GM13976 (cell line): ENCODE data around the gene MPZL1.

Experiments used
- DNase-seq: peaks from one replicate; pipeline ENCODE4 v3.0.0; 2012; ENCODE audit warnings: low spot score
- in situ Hi-C: fragments of 300-500 bp; cut with MboI; formaldehyde crosslinking; loops from one replicate; pipeline ENCODE4 v1.12.0; 2022; ENCODE audit warnings: low sequenced_read_pairs, mixed read lengths, inconsistent platforms; ENCODE audit not compliant: unreplicated experiment
- TF ChIP-seq, protein P1 (sequence below): IDR thresholded peaks from 2 replicates; pipeline ENCODE4 v1.5.1; 2012; ENCODE audit warnings: borderline replicate concordance, mild to moderate bottlenecking; ENCODE audit not compliant: insufficient read depth; ENCODE audit errors: extremely low read depth, missing control alignments, control extremely low read depth

The MPZL1 gene

GRCh38 chr1:167752219-167752985 lies 30.6 kb downstream of the MPZL1 start:
- in situ Hi-C loops: no loop called here
- TF ChIP-seq, protein P1, sequence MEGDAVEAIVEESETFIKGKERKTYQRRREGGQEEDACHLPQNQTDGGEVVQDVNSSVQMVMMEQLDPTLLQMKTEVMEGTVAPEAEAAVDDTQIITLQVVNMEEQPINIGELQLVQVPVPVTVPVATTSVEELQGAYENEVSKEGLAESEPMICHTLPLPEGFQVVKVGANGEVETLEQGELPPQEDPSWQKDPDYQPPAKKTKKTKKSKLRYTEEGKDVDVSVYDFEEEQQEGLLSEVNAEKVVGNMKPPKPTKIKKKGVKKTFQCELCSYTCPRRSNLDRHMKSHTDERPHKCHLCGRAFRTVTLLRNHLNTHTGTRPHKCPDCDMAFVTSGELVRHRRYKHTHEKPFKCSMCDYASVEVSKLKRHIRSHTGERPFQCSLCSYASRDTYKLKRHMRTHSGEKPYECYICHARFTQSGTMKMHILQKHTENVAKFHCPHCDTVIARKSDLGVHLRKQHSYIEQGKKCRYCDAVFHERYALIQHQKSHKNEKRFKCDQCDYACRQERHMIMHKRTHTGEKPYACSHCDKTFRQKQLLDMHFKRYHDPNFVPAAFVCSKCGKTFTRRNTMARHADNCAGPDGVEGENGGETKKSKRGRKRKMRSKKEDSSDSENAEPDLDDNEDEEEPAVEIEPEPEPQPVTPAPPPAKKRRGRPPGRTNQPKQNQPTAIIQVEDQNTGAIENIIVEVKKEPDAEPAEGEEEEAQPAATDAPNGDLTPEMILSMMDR: no peak

GRCh38 chr1:167755654-167756053 lies 33.9 kb downstream of the MPZL1 start:
- in situ Hi-C loops: no loop called here
- TF ChIP-seq, protein P1: no peak
- no peak for DNase-seq

More at GRCh38 chr1:167752219-167752985, 30.6 kb downstream of the MPZL1 start:
- no peak for DNase-seq

DNA sequence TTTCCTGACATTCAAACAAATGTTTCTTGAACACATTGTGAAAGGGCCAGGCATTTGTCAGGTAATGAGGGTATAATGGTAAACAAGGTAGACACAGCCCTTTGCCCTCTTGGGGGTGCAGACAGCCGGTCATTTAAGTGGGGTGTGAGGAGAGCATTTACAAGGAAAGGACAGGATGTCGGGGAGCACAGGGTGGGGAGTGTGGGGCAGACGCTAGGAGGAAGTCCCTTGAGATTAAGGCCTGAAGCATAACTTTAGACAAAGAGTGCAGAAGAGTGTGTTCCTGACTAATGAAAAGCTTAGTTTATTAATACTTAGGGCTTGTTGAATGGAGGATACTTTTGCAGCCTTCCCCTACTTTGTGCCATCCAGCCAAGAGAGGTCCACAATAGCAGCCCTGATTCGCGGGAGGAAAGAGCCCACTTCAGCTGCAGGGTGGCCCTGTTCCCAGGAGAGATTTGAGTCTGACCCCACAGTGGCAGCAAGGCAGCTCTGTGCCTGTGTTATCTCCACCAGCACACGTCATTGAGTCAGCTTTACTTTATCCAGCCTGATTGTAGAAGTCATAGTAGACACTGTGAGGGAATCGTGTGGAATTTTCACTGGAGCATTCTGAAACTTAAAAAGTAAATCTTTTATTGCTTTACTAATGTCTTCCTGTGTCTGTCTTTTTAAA lies 35.1 kb downstream of the MPZL1 start:
- in situ Hi-C loops: no loop called here
- no peak for DNase-seq
- TF ChIP-seq, protein P1: no peak

GRCh38 chr1:167757433-167758309 lies 35.9 kb downstream of the MPZL1 start:
- in situ Hi-C loops: no loop called here
- TF ChIP-seq, protein P1: no peak

DNA sequence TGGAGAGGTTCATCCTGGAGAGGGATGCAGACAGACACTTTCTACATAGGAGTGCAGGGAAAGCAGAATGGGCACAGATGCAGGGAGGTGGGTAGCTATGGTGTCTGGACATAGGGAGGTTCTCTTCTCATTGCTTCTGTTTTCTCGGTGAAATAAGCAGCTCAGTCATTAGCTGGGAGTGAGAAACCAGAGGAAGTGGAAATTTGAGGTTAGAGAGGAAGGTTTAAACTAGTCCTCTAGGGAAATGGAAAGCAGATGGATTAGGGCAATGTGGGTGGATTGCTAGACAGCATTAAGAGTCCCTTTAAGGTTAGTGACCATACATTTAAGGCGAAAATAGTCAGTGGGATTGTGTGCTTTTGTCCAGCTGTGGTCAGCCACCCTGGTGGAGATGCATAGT lies 39.6 kb downstream of the MPZL1 start:
- in situ Hi-C loops: no loop called here
- DNase-seq: no peak
- TF ChIP-seq, protein P1: no peak

More at GRCh38 chr1:167757433-167758309, 35.9 kb downstream of the MPZL1 start:
- no peak for DNase-seq

GRCh38 chr1:167762061-167762746 lies 40.4 kb downstream of the MPZL1 start:
- TF ChIP-seq, protein P1: no peak
- DNase-seq: no peak
- in situ Hi-C loops: no loop called here
